Iris pigment epithelial cell (primary cell): Measurements from ENCODE around the gene ALDH3B2.
"Not testable (repeated sequence)": the region's sequence is repeated elsewhere in the genome, so short reads cannot be mapped to it uniquely, and the experiment has no call there.

Source experiments
- DNase-seq: peaks from one replicate; pipeline ENCODE4 v3.0.0-alpha.2; 2011; ENCODE audit warnings: low read depth

The ALDH3B2 gene

GRCh38 chr11:67674442-67674871 lies at the start of gene ALDH3B2:
TSS of gene ALDH3B2 (minus strand) at chr11:67674623. CDS start at chr11:67666935, 7,688 bp downstream.
- no peak for DNase-seq

GRCh38 chr11:67723036-67723435 lies 48.6 kb upstream of the ALDH3B2 start:
- DNase-seq: not testable (repeated sequence)

GRCh38 chr11:67716226-67716625 lies 41.8 kb upstream of the ALDH3B2 start:
- DNase-seq: not testable (repeated sequence)

GRCh38 chr11:67715801-67716200 lies 41.4 kb upstream of the ALDH3B2 start:
- DNase-seq: not testable (repeated sequence)

- DNase-seq: not testable (repeated sequence)
Measured at GRCh38 chr11:67713892-67714509, 39.6 kb upstream of the ALDH3B2 start.

GRCh38 chr11:67711676-67712075 lies 37.3 kb upstream of the ALDH3B2 start:
- DNase-seq: not testable (repeated sequence)

- not testable (repeated sequence) for DNase-seq
Measured at GRCh38 chr11:67711212-67711611, 36.8 kb upstream of the ALDH3B2 start.

GRCh38 chr11:67709806-67710205 lies 35.4 kb upstream of the ALDH3B2 start:
- not testable (repeated sequence) for DNase-seq

GRCh38 chr11:67705264-67705663 lies 30.8 kb upstream of the ALDH3B2 start:
- DNase-seq: no peak

- no peak for DNase-seq
Measured at GRCh38 chr11:67704524-67704923, 30.1 kb upstream of the ALDH3B2 start.

GRCh38 chr11:67703709-67704108 lies 29.3 kb upstream of the ALDH3B2 start:
- DNase-seq: not testable (repeated sequence)

GRCh38 chr11:67700548-67701262 lies 26.3 kb upstream of the ALDH3B2 start:
- DNase-seq: no peak

GRCh38 chr11:67700141-67700540 lies 25.7 kb upstream of the ALDH3B2 start:
- DNase-seq: no peak

GRCh38 chr11:67699521-67699920 lies 25.1 kb upstream of the ALDH3B2 start:
- peak; percentile 67 for DNase-seq

GRCh38 chr11:67698247-67698646 lies 23.8 kb upstream of the ALDH3B2 start:
- DNase-seq: peak; percentile 11

- no peak for DNase-seq
Measured at GRCh38 chr11:67697846-67698245, 23.4 kb upstream of the ALDH3B2 start.

- DNase-seq: no peak
Measured at GRCh38 chr11:67696998-67697397, 22.6 kb upstream of the ALDH3B2 start.

GRCh38 chr11:67695606-67696005 lies 21.2 kb upstream of the ALDH3B2 start:
- no peak for DNase-seq

- no peak for DNase-seq
Measured at GRCh38 chr11:67694875-67695555, 20.6 kb upstream of the ALDH3B2 start.

- DNase-seq: no peak
Measured at GRCh38 chr11:67691149-67691548, 16.7 kb upstream of the ALDH3B2 start.

GRCh38 chr11:67689178-67689577 lies 14.8 kb upstream of the ALDH3B2 start:
- no peak for DNase-seq

- DNase-seq: no peak
Measured at GRCh38 chr11:67687986-67688385, 13.6 kb upstream of the ALDH3B2 start.
